ENCODE results near the gene ANKH.

Gene ANKH

DNA sequence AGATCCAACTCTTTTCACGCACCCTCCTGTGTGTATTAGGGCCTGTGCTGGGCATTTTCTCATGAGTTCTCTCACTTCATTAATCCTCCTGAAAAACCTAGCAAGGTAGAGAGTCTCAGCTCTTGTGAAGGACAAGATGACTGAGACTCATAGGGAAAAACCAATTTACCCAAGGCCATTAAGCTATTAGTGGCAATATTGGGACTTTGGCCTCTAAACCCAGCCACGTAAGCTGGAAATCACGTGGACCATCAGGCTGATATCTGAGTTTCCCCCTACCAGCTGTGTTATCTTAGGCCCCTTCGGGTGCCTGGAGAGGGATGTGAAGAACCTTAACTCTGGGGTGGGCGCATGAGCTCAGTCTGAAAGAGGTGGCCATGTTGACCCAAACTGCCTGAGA lies 80.7 kb downstream of the ANKH start:
- no peak for DNase-seq (ENCODE audit: low read depth)

DNA sequence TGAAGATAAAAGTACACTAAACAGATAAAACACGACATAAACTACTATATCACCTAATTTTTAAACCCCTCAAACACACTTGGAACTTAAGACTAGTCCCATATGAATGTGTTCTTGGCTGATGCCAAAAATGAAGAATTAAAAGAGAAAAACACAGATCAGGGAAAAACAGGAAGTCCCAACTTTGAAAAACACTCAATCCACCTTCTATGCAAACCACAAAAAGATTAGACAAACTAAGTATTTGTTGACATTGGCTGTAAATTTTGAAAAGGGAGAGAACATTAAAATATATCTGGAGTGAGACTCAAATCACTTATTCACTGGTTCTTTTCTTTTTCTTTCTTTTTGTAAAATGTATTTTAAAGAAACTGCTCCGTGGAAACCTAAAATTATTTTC lies 81.4 kb downstream of the ANKH start:
- DNase-seq (ENCODE audit: low read depth): no peak

- DNase-seq (ENCODE audit: low read depth): no peak
These were observed 83.6 kb downstream of the ANKH start for GRCh38 chr5:14787801-14788579.

DNA sequence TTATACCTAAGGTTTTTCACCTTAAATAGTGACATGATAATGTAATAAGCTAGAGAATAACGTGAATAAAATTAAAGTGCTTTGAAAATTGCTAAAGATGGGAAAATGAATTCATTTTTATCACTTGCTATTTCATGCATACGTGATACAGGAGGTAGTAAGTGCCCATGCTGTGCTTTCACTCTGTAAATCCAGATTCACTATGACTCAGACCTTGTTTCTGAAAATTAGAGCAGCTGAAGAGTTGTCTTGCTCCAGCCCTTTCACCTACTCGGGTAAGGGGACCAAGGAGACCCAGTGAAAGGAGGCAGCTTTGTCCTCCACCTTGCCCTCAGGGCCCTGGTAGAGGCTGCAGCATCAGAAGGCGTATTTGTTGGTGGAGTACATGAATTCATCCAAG lies 87.9 kb downstream of the ANKH start:
- DNase-seq (ENCODE audit: low read depth): no peak

DNA sequence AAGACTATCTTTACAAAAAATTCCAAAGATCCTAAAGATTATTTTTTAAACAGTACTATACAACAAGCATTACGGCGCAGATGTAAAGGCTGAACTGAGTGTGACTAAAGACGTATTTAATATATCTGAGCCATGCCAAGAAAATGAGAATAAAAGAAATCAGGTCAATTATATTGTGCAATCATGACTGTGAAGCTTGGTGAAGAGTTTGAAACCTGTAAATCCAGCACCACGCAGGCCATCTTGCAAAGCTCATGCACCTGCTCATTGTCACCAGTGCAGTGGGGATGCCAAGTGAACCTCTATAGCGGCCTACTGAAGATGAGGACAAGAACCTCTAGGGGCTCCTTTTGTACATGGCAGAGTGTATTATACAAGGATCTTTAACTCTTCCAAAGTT lies 89.0 kb downstream of the ANKH start:
- no peak for DNase-seq (ENCODE audit: low read depth)

DNA sequence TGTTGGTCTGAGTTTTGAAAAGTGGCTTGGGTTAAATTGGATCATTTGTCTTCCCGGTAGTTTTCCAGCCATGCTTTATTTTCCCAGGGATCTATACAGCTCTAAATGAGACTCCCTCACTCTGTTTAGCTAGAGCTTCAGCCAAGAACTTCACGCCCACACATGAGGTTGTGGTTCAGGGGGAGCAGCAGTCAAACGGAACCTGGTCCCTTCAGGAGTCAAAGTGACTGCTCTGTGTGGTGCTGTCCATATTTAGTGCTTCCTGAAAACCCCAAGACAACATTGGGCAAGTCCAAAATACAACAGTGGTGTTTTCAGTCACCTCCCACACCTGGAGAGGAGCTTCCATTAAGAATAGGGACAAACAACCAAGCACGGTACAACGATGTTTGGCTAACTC lies 90.5 kb downstream of the ANKH start:
- DNase-seq (ENCODE audit: low read depth): no peak

DNA sequence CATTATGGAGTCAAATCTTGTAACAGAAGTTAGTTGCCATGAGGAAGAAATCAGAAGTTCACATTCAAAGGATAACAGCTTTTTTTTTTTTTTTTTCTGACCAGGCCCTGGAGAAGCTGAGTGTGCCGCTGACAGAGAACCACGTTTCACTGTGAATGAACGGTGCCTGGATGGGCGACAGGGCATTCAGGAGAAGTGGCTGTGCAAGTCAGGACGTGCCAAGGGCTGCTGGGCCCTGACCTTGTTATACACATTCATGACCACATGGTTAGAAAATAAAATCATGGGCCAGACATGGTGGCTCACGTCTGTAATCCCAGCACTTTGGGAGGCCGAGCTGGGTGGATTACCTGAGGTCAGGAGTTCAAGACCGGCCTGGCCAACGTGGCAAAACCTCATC lies 91.6 kb downstream of the ANKH start:
- DNase-seq (ENCODE audit: low read depth): no peak

DNA sequence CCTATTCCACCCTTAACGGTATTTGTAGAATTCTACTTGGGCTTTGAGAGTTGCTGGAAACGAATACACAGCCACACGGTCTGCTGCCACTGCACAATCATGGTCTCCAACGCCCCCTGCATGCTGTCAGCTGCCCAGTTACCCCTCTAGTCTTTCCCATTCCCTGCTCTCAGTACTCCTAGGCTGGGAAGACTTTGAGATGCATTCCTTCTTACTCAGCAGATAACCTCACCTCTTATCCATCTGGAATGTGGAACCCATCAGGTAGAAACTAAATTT lies 92.8 kb downstream of the ANKH start:
- no peak for DNase-seq (ENCODE audit: low read depth)

- no peak for DNase-seq (ENCODE audit: low read depth)
These were observed 93.4 kb downstream of the ANKH start for GRCh38 chr5:14777932-14778791.

GRCh38 chr5:14777187-14777586 lies 94.4 kb downstream of the ANKH start:
- no peak for DNase-seq (ENCODE audit: low read depth)

GRCh38 chr5:14776602-14777001 lies 95.0 kb downstream of the ANKH start:
- DNase-seq (ENCODE audit: low read depth): no peak

- DNase-seq (ENCODE audit: low read depth): no peak
These were observed 95.7 kb downstream of the ANKH start for GRCh38 chr5:14775857-14776256.

DNA sequence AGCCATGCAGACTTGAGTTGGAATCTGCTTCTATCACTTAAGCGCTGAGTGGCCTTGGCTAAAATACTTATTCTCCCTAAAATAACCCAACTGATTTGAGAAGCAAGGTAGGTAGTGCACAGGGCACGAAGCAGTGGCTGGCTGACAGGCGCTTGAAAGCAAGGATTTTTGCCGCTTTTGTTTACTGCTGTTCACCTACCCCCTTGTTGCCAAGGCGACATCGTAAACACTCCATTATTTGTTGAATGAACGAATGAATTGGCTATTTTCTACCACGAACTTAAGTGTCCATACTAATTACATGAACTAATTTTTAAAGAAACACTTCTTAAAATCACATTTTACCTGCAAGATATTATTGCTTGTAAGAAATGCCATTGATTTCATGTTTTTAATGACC lies 98.0 kb downstream of the ANKH start:
- DNase-seq (ENCODE audit: low read depth): no peak

DNA sequence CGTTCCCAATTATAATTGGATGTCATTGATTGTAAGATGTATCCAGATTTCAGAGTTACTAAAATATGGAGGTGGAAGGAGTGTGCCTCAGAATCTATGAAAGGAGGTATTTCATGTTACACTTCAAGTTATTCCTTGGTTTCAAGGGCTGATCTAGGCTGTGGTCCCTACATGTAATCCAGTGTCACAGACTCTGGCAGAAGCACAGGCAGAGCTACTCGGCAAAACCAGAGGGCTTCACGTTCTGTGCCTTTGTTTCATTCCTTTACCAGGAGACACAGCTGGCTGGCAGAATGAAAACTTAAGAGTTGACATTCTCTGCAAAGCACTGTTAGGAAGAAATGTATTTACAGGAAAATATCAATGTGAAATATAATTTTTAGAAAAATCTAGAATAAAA lies 99.6 kb downstream of the ANKH start:
- no peak for DNase-seq (ENCODE audit: low read depth)

GRCh38 chr5:14771189-14771588 lies 100.4 kb downstream of the ANKH start:
- DNase-seq (ENCODE audit: low read depth): no peak

DNA sequence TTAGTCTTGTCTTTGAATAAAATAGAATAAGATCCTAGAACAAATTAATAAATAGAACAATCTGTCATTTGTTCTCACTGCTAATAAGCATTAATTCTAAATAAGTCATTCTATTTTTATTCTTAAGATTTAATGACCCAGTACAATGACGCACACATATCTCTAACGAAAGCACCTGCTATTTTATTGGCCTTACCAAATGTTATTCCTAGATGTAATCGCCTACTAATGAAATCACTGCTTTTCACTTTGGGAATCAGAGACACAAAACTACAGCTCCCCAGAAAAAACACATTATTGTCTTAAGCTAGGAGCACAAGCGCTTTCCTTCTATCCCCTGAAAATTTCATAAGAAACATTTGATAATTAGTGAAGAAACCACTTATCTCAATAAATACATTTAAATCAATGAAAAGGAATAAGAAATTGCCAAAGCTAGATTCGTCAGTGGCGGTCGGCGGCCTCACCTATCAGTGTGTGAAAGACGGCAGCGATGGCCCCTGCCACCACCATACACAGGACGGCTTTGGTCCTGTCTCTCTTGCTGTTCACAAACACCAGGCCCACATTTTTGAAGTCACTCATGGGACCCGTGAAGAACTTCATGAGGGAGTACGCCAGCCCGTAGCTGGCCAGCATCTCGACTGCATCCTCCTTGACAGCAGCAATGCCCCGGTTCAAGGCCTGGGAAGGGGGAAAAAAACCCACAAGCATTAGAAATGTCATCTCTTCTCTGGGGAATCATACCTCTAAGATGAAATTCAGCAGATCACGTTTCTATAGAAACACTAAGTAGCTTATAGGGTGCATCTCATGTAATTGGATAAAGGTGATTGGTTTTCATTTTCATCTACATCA lies 102.8 kb downstream of the ANKH start:
- no peak for DNase-seq (ENCODE audit: low read depth)

GRCh38 chr5:14767735-14768507 lies 103.7 kb downstream of the ANKH start:
- no peak for DNase-seq (ENCODE audit: low read depth)

- DNase-seq (ENCODE audit: low read depth): no peak
These were observed 104.5 kb downstream of the ANKH start for GRCh38 chr5:14767053-14767452.

- DNase-seq (ENCODE audit: low read depth): no peak
These were observed 105.0 kb downstream of the ANKH start for GRCh38 chr5:14766584-14766983.

DNA sequence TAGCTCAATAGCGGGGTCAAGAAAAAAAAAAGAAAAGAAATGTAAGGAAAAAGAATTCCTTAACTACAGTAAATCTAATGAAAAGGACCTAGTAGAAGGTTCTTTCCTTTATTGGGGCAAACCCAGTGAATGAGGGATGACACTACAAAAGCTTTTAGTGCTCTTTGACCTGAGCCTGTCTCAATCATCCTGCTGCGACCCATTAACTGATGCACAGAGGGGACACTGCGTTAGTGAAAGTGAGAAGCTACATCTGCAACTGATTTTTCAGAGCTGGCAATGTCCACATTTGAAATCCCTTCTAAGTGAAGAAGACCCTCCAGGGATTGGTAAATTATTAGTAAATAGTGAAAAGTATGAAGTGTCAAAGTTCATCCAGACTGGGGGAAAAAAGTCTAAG lies 106.0 kb downstream of the ANKH start:
- DNase-seq (ENCODE audit: low read depth): no peak

DNA sequence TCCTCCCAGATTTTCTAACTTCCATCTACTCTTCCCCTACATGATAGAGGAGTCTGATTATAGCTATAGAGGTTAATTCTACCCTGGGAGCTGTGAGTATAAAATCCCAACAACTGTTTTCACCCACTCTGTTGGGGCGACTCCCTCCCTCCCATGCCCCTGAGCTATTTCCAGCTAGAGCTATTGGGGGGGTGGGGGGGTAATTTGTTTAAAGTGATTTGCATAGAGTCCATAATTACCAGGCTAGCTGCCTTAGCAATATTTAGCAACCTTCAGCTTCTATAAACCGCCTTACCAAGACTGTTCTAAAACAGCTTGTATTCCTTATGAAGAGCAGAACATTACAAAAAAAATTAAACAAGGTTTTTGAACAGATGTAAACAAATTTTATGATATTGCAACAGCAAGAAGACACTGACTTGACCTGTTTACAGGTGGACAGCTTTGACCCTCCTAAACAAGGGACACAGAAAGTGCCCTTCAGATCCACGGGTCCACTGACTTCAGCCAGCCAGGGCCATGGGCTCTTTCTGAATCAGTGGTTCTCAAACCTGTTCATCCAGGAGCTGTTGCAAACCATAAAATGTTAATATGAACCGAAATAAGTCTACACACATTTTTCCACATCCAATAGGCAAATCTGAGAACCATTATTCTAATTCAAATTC lies 108.9 kb downstream of the ANKH start:
- DNase-seq (ENCODE audit: low read depth): no peak
